HFF-Myc (cell line): Measurements from ENCODE around the gene NPM1.

Source experiments
- DNase-seq: peaks from one replicate; pipeline ENCODE4 v3.0.0-alpha.2; 2011; ENCODE audit warnings: low read depth; ENCODE audit errors: extremely low read depth
- H3K4me3 ChIP-seq: replicated peaks from 2 replicates; pipeline ENCODE4 v1.5.1; 2011; ENCODE audit warnings: low read depth, mild to moderate bottlenecking, control low read depth, low read length
- TF ChIP-seq, protein P1 (sequence below): IDR thresholded peaks from 2 replicates; pipeline ENCODE4 v1.5.1; 2012; ENCODE audit warnings: mild to moderate bottlenecking, low read depth, low read length, control low read depth; ENCODE audit errors: missing control alignments

The NPM1 gene

DNA sequence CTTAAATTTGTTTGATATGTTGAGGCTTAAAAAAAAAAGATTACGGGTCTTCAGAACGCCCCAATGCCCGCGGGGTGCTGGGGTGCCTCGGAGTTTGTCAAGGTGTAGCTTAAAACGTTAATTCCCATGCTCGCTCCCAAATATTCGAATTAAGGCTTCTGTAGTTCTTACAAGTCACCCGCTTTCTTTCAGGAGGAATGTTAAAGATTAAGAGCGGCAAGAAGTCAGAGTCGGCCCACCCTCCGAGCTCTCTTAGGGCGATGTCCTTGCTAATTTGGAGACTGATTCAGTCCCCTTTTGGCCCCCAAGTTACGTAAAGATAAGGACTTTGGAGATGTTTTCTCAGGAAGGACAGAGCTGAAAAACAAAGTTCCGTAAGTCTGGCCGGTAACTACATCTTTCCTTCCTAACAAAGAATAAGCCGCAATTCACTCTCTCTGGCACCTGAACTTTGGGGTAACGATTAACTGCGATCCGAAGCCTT is 746 bp upstream of the NPM1 start:
- DNase-seq, result no peak
- TF ChIP-seq, protein P1, sequence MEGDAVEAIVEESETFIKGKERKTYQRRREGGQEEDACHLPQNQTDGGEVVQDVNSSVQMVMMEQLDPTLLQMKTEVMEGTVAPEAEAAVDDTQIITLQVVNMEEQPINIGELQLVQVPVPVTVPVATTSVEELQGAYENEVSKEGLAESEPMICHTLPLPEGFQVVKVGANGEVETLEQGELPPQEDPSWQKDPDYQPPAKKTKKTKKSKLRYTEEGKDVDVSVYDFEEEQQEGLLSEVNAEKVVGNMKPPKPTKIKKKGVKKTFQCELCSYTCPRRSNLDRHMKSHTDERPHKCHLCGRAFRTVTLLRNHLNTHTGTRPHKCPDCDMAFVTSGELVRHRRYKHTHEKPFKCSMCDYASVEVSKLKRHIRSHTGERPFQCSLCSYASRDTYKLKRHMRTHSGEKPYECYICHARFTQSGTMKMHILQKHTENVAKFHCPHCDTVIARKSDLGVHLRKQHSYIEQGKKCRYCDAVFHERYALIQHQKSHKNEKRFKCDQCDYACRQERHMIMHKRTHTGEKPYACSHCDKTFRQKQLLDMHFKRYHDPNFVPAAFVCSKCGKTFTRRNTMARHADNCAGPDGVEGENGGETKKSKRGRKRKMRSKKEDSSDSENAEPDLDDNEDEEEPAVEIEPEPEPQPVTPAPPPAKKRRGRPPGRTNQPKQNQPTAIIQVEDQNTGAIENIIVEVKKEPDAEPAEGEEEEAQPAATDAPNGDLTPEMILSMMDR, result no peak
- H3K4me3 ChIP-seq, result peak overlapping the region; percentile 98

DNA sequence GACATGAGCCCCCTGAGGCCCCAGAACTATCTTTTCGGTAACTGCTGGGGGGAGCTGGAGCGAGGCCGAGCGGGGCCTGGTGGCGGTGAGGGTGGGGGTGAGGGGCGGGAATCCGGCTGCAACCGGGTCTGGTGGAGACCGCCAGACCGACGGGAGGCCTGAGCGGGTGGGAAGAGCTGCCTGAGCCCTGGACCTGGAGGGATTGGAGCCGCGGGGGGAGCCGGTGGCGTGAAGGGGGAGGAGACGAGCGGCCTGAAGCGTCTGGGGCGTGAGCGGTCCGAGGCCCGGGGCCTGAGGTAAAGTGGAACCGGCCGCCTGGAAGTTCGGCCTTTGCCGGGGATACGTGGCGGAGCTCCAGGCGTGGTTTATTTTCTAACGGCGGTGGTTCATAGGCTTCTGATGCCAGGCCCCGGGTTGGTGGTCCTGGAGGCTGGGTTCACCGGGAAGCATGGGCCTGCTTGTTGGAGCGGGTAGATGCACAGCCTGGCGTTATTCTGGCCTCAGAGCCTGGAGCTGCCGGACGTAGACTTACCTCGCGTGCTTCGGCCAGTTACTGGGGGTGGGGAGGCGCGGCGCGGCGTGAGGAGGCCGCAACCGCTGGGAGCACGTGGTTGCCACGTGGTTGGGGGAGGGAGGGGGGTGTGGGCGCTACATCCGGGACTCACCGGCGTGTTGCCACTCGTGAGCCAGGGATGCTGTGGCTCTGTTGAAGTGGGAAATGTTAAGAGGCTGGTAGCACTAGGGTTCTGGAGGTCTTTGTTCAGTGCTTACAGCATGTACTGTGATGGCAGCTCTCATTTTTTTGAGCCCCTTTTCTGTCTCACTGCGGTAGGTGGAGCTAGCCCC is 544 bp downstream of the NPM1 start:
- H3K4me3 ChIP-seq, result peak overlapping the region; percentile 98
- peak; percentile 52 for DNase-seq
- TF ChIP-seq, protein P1, result no peak

DNA sequence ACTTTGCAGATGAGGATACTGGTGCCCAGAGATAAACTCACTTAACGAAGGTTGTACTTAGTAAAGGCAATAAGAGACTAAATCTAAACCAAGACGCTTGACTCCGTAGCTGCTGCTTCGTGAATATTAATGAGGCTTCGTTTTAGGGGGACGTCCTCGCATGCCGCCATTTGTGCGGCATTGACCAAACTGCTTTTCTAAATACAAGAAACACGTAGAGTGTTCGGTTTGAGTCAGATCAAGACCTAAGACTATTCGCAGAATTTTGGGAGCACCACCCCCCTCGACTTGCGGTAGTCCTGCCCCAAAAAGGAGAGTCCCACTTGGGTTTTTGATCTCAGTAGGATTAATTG is 1.1 kb downstream of the NPM1 start:
- no peak for DNase-seq
- TF ChIP-seq, protein P1, result no peak
- peak overlapping the region; percentile 98 for H3K4me3 ChIP-seq

DNA sequence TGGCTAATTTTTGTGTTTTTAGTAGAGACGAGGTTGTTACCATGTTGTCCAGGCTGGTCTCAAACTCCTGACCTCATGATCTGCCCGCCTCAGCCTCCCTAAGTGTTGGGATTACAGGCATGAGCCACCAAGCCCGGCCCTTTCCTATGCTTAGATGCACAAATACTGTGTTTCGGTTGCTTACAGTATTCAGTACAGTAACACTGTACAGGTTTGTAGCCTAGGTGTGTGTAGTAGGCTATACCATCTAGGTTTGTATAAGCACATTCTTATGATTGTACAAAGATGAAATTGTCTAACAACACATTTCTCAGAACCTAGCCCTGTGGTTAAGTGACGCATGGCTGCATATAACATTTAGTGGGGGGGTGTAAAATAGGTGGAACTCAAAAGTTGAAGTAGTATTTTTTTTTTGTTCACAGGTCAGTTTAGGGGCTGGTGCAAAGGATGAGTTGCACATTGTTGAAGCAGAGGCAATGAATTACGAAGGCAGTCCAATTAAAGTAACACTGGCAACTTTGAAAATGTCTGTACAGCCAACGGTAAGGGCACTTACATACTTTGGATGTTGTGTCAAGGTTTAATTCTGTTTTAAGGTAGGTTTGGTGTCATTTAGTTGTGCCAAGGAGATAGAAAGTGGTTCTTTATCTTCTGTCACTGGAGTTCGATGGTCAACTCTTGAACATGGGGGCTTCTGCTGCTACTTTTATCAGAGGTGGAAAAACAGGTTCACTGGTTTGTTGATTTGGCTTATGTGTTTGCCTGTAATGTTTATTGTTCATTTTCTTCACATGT is 3.4 kb downstream of the NPM1 start:
- no peak for DNase-seq
- H3K4me3 ChIP-seq, result peak overlapping the region; percentile 98
- TF ChIP-seq, protein P1, result no peak

DNA sequence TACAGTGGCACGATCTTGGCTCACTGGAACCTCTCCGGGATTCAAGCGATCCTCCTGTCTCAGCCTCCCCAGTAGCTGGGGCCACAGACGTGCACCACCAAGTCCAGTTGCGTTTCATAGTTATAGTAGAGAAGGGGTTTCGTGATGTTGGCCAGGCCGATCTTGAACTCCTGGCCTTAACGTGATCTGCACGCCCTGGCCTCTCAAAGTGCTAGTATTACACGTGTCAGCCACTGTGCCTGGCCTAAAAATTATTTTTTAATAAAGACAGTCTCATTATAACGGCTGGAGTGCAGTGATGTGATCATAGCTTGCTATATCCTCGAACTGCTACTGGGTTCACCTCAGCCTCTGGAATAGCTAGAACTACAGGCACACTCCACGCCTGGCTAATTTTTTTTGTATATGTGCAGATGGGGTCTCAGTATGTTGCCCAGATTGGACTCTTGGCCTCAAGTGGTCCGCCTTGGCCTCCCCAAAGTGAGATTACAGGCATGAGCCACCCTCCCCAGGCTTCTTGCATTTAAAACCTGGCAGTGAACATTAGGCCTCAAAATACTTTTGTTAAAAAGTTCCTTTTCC is 4.4 kb downstream of the NPM1 start:
- TF ChIP-seq, protein P1, result no peak
- peak overlapping the region; percentile 98 for H3K4me3 ChIP-seq
- no peak for DNase-seq

DNA sequence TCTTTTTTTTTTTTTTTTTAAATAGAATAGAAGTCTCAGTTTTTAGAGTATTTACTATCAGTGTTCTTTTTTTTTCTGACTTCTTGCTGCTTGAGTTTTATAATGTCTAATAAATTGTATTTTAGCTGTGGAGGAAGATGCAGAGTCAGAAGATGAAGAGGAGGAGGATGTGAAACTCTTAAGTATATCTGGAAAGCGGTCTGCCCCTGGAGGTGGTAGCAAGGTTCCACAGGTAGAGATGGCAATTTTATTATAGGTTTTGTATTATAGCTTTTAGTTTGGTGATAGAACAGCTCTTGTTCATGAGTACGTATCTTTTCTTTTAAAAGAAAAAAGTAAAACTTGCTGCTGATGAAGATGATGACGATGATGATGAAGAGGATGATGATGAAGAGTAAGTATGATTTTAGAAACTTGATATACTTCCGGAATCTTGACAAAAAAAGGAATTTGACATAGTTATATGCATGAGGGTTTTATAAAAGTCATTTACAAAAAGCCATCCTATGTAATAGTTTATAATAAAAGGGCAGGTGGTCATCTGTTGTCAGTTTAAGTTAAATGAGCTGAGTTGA is 5.0 kb downstream of the NPM1 start:
- TF ChIP-seq, protein P1, result no peak
- no peak for DNase-seq
- peak overlapping the region; percentile 98 for H3K4me3 ChIP-seq
